COLO668 (cell line): ENCODE measurements around the gene RCOR2.
A peak's percentile ranks its signal among the peaks of the same experiment; 100 is the strongest.
"Not testable (repeated sequence)": the region's sequence is repeated elsewhere in the genome, so short reads cannot be mapped to it uniquely, and the experiment has no call there.

Source experiments
- DNase-seq: peaks from one replicate; lab custom pipeline; 2025; ENCODE audit not compliant: unreplicated experiment; lab: John Stamatoyannopoulos, UW

Gene RCOR2

DNA sequence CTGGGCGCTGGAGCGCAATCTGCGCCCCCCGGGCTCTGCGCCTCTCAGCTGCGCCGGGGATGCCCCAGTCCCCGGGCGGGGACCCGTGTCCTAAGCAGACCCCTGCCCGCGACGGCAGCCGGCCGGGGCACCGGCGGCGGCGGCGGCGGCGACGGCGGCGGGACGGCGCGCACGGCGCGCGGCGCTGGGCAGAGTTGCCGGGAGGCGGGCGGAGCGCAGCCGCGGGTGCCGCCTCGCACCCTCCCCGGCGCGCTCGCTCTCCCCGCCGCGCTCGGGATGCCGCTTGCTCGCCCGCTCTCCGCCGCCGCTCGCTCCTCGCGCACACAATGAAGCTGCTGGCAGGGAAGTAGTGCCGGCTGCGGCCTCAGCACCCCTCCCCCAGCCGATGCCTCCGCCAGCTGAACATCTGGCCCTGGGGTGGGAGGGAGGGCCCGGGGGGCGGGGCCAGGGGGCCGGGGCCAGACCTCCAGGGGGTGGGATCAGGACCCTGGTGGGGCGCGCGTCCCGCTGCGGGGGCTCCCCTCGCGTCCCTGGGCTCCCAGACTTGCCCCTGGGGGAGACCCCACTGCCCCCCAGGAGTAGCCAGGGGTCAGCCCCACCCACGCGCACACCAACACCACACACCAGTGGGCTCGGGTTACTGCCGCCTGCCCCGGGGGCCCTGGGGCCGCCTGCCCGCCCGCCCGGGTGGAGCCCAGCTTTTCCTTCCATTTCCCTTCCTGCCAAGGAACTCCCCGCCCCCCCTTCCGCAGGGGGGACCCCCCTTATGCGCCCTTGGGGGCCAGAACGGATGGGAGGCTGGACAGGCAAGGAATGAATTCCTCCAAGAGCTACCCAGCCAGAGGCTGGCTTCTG is at the start of gene RCOR2:
RCOR2 (minus strand) TSS at position 328 of the 855 bp plus-strand sequence. CDS start 708 bp downstream, outside the sequence.
- peak; percentile 93 for DNase-seq

DNA sequence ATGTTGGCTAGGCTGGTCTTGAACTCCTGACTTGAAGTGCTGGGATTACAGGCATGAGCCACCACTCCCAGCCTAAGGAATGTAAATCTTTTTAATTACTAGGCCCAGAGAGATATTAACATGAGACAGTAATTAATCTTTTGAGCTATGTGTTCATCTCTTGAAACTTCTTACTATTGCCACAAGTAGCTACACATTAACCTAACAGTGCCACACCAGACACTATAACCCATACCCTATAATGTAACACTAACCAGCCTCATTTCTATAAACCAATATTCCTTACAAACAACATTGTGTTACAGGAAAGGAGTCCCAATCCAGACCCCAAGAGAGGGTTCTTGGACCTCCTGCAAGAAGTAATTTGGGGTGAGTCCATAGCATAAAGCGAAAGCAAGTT is 49.5 kb upstream of the RCOR2 start:
- no peak for DNase-seq

DNA sequence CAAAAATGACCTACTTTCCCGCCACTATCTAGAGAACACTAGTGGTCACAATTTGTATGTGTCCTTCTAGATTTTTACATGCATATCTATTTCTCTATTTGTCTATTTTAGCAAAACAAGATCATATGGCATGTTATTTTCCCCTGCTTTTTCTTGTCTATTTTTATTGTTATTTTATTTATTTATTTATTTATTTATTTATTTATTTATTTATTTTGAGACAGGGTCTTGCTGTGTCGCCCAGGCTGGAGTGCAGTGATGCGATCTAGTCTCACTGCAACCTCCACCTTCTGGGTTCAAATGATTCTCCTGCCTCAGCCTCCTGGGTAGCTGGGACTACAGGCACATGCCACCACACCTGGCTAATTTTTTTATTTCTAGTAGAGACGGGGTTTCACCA is 46.9 kb upstream of the RCOR2 start:
- not testable (repeated sequence) for DNase-seq

DNA sequence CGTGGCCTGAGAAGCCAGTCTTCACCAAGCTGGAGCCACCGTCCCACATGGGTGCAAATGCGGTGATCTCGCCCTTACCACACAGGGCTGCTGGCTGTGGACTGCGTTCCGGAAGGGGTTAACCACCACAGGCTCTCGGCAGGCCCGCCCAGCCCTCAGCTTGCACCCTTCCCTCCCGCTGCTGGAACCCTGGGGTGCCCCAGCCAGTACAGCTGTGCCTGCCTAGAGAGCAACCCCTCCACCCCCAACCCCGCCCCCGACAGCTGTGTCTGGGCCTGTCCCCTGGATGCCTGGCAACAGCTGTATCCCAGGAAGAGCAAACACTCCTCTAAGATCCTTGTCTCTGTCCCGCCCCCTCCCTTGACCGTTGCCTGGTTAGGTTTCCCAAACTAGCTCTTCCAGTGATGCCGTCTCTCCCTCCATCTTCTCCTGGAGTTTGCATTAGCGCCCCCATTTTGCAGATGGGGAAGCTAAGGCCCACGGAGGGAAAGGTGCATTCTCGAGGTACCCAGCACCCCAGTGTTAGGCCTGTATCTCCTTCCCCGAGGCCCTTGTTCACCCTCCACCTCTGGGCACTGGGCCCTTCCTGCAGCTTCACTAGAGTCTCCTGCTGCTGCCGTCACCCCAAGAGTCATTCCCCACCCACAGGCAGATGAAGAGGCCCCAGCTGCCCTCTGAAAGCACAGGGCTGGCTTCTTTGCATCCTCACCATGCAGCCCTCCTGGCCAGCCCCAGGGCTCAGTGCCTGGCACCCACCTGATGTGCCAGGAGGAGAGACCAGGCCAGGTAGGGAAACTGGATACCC is 44.8 kb upstream of the RCOR2 start:
- DNase-seq: peak; percentile 89

DNA sequence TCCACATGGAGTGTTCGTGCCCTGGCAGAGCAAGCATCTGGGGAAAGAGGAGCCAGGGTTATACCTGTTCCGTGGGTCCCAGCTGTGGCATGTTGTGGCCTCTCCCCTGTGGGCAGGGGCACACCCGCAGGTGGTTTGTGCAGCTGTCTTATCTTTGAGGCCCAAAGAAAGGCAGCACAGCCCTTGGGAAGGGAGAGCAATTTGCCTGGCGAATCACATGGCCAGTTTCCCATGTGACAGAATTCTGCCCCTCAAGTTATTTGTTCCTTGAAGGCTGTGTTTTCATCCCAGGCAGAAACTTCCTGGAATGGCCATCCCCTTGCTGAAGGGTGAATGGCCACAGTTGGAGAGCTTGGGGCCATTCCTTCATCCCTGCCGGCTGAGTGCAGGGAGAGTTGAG is 41.0 kb upstream of the RCOR2 start:
- DNase-seq: no peak

DNA sequence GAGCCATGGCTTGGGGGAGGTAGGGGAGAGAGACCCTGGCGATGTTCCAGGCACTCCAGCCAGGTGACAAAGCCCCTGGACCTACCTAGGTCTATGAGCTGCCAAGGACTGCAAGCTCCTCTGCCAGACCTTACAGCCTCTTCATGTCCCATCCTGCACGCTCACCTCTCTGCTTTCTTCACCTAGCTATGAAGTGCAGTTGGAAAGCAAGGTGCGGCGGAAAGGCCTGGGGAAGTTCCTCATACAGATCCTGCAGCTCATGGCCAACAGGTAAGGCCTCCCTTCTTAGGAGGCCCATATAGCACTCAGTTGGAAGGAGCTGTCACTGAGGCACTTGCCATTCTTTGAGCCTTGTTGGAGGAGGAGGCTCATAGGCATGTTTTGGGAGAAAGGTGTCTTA is 35.6 kb upstream of the RCOR2 start:
- DNase-seq: no peak

DNA sequence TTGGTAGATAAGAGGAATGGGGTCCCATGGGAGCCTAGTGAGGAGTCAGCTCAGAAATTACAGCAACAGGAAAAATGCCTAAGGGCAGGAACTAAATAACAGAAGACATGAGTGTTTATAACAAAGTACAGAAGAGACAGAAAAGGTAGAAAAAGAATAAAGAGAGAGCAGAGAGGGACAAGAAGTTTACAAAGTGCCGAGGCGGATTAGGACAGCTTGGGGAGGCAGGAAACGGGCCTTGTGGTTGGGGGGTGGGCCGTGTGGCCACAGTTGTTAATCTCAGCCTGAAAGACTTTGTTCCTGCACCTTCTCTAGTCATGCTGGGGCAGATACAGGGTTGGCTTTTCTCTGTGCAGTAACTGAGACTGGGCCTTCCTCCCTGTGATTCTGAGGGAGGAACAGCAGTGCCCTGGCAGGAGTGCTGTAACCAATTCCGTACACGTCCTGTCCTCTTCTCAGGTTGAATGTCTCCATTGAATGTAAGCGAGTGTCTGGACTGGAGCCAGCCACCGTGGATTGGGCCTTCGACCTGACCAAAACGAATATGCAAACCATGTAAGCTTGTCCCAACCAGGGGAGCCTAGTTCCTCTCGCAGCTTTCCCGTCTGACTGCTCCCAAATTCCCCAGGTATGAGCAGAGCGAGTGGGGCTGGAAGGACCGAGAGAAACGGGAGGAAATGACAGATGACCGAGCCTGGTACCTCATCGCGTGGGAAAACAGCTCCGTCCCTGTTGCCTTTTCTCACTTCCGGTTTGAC is 35.0 kb upstream of the RCOR2 start:
- DNase-seq: no peak

DNA sequence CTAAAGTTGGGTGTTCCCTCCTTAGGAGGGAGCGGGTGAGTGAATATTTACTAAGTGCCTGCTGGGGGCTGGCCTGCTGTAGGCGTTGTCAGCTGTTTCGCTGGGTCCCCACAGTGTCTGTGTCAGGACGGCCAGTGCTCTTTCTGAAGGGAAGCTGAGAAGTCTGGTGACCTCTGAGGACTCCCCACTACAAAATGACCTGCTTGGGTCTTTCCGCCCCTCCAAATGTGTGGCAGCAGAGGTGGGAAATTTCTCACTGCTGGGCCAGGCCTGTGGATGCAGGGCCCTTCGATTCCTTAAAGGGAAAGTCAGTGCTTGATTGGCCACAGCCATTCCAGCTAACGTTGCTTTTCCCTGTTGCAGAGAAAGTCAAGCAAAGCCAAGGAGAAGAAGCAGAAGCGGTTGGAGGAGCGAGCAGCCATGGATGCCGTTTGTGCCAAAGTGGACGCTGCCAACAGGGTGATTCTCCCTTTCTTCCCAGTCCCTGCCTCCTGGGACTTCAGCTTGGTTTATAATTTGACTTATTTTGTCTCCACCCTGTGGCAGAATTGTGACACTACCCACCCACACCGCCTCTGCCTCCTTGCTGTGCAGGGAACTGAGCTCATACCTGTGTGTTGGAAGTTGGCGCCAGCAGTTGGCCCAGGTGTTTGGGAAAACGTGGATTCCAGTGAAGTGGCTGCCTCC is 28.7 kb upstream of the RCOR2 start:
- peak; percentile 59 for DNase-seq

DNA sequence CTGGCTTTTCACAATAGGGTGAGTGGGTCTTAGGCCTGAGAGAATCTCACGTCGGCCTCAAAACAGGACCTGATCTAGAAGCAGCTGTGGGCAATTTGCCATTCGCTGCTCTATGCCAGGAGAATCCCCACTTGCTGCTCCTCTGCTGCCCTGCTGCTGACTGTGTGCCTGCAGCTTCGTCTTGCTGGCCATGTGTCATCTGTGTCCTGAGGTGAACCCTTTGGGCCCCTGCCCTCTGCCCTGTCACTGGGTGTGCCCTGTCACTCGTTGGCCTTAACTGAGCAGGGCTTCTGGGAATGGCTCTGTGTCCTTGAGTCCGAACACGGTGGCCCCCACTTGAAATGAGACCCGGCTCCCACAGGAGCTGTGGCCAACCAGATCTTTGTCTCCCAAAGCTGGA is 28.0 kb upstream of the RCOR2 start:
- no peak for DNase-seq

DNA sequence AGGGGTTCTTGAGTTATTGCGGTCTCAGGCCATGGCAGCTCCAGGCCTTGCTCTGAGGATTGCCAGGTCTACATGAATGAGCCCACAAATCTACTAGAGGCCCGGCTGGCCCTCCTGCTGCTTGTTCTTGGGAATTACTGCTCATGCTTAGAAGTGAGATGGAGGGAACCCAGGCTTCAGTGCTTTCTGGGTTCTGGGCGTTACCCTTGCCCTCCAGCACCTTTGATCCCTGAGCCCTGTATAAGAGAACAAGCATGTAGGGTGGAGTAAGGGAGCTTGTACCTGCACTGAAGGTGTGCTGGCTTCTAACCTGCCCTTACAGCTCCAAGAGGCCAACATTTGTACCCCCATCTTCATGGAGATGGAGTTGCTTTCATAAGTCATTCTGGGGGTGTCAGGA is 25.8 kb upstream of the RCOR2 start:
- DNase-seq: no peak

DNA sequence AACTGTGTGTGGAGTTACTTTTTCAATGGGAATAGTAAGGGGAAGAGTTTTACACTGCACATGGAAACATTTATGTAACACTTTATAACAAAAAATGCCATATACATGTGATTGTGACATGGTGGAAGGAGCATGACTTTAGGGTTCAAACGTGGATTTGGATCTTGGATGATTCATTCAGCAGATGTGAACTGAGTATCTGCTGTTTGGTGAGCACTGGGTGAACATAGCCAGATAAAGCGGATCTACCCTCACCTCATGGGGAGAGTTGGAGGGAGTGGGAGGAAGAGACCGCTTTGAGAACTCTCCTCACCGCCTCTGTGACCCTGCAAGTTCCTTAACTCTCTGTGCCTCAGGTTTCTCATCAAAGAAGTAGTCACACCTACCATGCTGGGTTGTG is 24.9 kb upstream of the RCOR2 start:
- DNase-seq: no peak

DNA sequence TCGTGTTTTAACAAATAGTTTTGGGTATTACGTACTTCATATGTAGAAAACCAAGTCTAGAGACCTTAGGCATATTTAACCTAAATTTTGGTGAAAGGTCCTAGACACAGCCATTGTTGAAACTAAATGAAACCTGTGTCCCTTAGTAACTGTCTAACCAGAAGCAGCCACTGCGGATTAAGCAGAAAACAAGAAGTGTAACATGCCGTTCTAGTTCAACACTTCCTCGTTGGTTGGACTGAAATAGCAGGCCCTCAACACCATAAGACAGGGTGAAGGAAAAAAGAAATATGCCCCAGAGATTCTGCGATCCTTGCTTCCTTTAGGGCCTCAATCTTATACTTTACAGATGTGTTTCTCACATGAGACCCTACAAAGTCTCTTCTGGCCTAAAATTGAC is 23.8 kb upstream of the RCOR2 start:
- DNase-seq: no peak

DNA sequence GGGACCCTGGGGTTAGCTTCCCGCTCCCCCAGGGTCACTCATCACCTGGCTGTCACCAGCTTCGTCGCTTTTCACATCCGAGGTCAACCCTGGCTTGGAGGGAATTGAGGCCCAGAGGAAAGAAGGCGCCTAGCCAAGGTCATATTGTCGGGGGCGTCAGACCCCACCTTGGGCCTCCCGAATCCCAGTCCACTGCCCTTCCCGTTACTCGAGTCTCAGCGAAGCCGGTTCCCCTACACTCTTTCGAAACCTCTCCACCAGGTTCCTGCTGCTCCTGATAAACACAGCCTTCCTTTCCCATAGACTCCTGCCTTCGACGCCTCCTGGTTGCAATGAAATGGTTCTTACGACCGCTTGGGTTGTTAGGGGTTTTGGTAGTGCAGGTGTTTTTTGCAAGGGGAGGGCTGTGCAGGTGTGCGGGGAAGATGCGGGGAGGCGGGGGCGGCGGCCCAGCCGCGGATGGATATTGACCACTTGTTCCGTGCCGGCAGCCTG is 22.5 kb upstream of the RCOR2 start:
- peak; percentile 30 for DNase-seq

DNA sequence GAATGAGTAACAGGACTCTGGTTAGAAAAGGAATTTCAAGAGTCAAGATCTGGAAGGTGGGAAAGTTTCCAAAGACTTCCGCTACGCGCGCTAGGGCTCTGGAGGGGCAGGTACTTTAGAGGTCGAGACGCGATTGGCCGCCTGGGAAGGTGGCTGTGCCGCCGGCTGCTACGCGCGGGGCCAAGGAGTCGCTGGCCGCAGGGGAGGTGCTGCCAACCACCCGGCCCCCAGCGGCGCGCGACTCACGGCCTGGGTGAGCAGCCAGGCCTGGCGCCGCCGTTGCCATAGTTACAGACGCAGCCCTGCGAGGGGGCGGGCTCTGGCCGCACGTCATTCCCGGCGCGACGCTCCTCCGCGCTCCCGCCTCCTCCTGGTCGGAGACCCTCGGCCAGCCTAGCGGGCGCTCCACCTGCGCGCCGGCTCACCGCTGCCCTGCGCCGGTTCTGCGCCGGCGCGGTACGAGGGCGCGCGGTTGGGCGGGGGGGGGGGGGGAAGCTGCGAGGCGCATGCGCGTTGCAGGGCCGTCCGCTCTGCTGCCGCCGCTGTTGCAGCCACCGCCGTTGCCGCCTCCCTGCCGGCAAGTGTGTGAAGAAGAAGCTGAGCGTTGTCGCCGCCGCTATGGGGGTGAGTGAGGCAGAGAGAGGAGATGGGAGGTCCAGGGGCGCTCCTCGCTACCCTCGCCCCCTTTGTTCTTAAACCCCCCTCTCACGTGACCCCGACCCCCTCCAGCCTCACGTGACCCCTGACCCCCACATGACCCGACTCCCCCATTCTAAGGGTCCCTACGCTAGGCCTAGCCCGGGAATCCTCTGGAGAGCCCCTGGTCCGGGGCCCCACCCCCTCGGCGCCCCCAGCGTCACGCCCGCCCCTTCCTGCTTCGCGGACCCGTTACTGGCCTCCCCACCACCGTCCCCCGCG is 21.8 kb upstream of the RCOR2 start, which contains the start of gene NAA40:
NAA40 (plus strand) TSS at position 524 of the 918 bp plus-strand sequence; CDS start at position 619, 95 bp downstream.
- peak; percentile 99 for DNase-seq

DNA sequence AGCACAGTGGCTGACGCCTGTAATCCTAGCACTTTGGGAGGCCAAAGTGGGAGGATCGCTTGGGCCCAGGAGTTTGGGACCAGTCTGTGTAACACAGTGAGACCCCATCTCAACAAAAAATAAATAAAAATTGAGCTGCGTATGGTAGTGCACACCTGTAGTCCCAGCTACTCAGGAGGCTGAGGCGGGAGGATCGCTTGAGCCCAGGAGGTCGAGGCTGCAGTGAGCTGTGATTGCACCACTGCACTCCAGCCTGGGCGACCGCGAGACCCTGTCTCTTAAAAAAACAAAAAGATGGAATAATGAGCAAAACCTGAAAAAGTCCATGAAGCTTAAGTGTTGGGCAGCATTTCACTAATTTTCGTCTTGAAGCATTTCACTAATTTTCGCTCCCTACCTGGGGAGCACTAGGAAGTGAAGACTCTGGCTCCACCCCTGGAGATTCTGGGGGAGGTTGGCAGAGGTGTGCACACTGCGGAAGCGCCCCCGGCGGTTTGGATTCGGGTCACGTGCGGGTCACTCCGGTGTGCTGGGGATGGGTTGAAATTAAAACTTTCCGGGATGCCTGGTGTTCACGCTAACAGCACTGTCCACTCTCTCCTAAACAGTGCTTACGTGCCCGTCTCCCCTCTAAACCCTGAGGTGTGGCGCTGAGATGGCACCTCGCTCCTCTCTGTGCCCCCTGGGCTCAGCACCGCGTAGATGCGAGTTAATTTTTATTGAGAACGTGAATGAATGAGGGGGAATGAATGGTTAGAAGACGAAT is 20.9 kb upstream of the RCOR2 start:
- peak; percentile 73 for DNase-seq

DNA sequence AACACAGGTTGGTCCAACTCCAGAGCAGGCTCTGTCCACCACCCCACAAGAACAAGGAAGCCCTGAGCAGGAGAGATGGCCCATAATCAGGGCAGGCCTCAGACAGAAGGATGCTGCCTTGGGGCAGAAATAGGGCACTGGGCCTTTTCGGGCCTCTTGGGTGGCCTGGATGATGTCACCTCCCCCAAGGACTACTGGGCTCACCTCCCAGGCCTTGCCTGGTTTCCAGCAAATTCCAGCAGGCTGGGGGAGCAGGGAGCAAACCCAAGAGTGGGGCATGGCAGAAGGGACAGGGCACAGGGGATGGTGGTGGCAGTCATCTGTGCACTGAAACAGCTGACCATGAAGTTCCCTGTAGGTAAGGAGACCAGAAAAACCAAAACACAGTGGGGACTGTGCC is 16.5 kb upstream of the RCOR2 start:
- DNase-seq: no peak

DNA sequence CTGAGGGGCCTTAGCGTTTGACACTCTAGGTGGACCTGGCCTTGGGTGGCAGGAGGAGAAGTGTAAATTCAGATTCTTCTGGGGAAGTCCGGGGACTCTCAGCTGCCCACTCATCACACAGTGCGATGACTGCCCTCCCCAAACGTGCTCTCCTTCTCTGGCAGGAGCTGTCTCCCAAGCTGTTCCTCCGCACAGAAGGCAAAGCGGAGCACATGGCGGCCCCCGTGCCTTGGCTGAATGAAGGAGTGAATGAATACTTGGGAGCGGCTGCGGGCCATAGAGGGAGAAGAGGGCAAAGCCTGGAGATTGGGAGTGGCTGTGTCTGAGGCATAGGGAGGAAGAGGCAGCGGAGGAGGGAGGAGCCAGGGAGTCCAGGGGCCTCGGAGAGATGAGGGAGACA is 14.9 kb upstream of the RCOR2 start:
- DNase-seq: no peak

DNA sequence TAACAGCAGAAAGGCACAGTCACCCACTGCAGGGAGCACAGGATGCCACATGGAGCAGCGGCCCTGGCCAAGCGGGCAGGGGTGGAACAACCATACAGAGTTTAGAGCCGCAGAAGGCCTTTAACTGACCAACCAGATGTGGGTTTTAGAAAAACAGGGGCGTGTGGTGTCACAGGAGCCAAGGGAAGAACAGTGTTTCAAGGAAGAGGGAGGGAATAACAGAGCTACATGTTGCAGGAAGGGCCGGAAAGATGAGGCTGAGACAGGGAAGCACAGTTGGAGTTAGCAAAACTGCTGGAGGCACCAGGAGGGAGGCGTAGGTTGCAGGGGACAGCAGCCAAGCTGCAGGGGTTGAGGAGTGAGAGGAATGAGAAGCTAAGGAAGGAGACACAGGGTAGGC is 14.1 kb upstream of the RCOR2 start:
- DNase-seq: no peak

DNA sequence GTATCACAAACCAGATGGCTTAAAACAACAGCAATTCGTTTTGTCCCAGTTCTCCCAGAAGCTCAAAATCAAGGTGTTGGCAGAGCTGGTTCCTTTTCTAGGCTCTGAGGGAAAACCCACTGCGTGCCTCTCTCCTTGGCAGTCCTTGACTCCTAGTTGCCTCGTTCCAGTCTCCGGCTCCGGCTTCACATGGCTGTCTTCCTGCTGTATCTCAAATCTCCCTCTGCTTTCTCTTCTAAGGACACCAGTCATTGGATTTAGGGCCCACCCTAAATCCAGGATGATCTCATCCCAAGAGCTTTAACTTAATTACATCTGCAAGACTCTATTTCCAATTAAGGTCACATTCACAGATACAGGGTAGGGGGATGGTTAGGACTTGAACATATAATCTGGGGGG is 12.7 kb upstream of the RCOR2 start:
- DNase-seq: no peak
